TTC549 (cell line): ENCODE measurements around the gene HMCES.

Experiments
- FAIRE-seq: peaks from 2 replicates; lab custom pipeline; 2012; peaks lifted over from hg19 to GRCh38; lab: Jason Lieb, UNC

Gene HMCES

GRCh38 chr3:129304146-129304961 is 25.7 kb downstream of the HMCES start:
- FAIRE-seq, result no peak

DNA sequence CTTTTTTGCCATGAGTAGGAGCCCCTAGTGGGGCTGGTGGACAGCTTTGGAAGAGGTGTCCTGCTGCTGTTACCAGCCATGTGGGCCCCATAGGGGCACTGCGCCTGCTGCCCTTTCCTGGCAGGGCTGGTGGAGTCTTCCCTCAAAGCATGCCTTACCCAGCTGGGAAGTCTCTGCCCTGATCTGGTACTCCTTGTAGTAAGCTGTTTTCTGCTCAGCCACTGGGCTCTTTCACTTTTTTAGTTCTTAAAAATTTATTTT is 26.2 kb downstream of the HMCES start:
- no peak for FAIRE-seq

GRCh38 chr3:129305592-129306091 is 27.0 kb downstream of the HMCES start:
- FAIRE-seq, result no peak

GRCh38 chr3:129308636-129309035 is 30.0 kb downstream of the HMCES start:
- FAIRE-seq, result no peak

- no peak for FAIRE-seq
Observed at GRCh38 chr3:129310111-129311011, 31.7 kb downstream of the HMCES start.

GRCh38 chr3:129311054-129311902 is 32.6 kb downstream of the HMCES start:
- FAIRE-seq, result no peak

- FAIRE-seq, result no peak
Observed at GRCh38 chr3:129312021-129312639, 33.5 kb downstream of the HMCES start.

DNA sequence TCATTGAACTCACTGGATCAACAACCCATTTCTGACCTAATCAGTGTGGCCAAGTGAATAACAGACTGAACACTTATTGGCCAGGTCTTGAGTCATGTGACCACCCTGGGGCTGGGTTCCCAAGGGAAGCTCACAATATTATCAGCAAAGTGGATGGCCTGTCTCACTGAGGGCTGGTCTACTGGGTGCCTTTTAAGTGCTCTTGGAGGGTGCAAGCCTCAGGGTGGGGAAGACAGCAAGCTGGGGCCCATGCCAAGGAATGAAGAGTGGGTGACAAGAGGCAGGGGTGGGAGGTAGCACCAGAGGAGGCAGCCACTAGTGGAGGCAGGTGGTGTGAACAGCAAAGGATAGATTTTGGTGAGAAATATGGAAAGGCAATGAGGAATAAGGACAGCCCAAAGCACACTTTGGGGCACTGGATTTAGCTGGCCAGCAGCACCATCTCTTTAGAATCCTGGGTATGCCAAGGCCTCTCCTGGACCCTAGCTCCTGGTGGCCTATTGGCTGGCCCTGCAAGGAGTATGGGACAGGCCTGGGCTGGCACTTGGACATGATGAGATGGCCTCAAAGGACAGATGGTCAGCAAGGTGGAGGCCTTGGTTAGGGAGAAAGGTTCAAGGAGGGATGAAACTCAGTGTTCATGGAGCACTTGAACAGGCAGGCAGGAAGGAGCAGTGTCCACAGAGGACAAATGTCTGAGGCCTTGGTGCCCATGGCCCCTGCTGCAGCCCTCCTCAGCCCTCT is 34.2 kb downstream of the HMCES start:
- no peak for FAIRE-seq

DNA sequence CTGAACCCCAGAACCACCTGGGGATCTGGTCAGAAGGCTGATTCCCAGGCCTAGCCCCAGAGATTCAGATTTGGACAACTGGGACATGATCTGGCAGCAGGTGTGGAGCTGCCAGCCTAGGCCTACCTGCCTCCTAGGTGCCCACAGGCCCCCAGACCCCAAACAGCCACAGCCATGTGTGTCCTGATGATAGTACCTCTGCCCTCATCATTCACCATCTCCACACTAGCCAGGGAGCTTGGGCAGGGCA is 34.7 kb downstream of the HMCES start:
- FAIRE-seq, result no peak

DNA sequence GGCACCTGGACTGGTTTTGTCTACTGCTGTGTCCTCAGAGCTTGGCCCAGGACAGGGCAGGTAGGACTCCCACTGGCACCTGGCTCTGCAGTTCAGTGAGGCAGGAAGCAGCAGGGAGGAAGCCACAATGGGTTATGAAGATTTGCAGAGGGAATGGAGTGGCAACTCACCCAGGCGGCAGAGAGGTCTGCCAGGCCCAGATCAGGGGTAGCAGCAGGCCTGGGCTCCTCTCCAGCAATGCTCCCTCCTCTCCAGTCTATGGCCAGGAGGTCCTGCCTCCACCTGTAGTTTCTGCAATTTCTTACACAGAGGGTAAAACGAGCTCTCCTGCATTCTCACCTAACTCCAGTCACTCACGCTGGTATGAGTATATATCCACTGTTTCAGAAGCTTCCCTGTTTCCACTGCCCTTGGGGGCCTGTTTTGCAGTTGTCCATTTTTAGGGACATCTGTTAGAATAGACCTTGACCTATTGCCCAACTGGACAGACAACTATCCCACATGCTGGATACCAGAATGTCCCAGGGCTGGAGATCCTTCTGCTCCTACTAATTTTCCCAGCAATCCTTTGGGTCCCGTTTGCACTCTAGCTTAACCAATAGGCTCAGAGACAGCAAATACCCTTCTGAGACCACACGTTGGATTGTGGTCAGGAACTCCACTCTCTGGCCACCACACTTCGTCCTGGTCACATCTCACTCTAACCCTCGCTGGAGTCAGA is 35.2 kb downstream of the HMCES start:
- FAIRE-seq, result no peak

DNA sequence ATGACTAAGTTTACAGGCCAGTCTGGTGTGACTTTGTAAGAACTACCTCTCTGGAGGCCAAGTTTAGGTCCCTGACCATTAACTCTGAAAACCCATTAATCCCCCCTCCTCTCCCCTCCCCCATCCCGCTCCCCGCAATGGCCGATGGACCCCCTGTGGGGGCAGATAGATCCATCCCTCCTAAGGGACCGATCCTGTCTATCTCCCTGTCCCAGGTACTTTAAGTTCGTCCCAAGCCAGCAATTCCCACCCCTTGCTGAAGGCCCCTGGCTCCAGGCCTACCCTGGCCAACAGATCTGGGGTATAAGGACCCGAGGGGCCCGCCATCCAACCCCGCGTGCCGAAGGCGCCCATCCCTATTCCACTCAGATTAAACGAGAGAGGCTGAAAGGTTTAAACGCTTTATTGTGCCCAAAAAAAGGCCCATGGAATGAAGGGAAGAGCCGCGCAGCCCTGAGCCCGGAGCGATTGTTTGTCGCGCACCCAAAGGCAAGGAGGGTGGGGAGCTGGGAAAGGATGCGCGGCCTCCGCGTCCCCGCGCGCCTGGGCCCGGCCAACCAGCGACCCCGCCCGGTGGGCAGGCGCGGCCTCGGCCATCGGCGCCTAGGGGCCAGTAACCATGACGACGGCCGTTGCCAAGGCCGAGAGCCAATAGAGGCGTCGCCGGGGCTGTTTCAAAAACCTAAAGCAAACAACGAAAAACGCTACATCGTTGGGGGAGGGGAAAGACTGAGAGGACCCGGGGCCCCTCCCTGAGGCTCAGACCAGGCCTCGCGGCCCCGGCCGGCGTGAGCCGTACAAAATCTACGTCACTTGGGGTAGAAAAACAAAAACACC is 35.9 kb downstream of the HMCES start:
- FAIRE-seq, result no peak

GRCh38 chr3:129315223-129315997 is 36.7 kb downstream of the HMCES start:
- FAIRE-seq, result no peak

- FAIRE-seq, result no peak
Observed at GRCh38 chr3:129315998-129316247, 37.3 kb downstream of the HMCES start.

- no peak for FAIRE-seq
Observed at GRCh38 chr3:129316248-129317013, 37.8 kb downstream of the HMCES start.

GRCh38 chr3:129317014-129317771 is 38.5 kb downstream of the HMCES start:
- no peak for FAIRE-seq

DNA sequence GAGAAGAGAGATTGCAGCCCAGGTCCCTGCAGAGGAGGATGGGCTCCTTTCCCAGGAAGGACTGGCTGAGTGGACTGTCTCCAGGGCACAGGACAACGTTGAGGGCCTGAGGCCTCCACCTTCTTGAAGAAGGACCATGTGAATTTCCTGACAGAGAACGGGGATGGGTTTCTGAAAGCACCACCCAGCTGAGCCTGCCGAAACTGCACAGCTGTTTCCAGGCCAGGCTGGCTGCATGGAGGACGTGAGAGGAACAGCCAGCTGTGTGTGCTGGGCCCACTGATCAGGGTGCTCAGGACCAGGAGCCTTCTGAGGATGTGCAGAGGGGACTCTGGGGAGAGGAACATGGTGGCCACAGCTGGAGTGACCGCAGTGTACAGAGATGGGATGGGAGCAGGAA is 39.2 kb downstream of the HMCES start:
- no peak for FAIRE-seq

DNA sequence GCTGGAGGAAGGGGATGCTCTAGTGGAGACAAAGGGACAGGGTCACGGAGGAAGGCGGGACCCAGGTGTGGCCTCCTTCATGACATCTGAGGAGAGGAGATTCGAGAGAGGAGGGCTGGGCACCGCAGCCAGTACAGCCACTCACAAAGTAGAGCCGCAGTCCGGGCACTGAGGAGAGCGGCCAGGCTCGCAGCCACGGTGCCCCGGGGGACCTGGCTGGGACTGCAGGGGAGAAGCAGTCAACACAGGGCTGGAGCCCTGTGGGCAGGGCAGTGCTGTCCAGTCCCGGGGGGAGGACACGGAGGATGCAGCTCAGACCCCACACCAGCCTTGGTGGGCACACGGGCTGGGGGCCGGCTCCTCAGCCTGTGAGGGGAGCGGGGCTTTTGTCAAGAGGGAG is 40.3 kb downstream of the HMCES start:
- no peak for FAIRE-seq

DNA sequence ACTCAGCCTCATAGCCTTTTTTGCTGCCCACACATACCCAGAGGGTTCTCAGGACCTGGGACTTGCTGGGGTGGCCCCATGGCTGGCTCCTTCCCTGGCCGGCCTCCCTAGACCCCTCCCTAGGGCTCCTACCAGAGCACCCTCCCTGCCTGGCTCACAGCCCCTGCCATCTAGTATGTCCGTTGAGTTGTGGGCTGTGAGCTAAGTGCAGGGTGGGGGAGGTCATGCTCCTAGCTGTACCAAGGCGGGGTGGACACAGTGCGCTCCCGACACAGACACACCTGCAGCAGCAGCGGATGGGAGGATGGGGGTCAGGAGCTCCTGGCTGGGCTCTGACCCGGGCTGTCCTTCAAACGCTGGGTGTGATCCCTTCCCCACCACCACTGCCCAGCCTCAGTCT is 41.6 kb downstream of the HMCES start:
- FAIRE-seq, result no peak
